GM13977 (cell line): Measurements from ENCODE around the gene CTIF.

ENCODE experiments used
- DNase-seq: peaks from one replicate; pipeline ENCODE4 v3.0.0; 2012; ENCODE audit warnings: low spot score
- CTCF ChIP-seq: IDR thresholded peaks from 2 replicates; pipeline ENCODE4 v1.5.1; 2012; ENCODE audit warnings: mild to moderate bottlenecking, control low read depth; ENCODE audit not compliant: insufficient read depth; ENCODE audit errors: extremely low read depth, missing control alignments
- in situ Hi-C: fragments of 300-500 bp; cut with MboI; formaldehyde crosslinking; loops from one replicate; pipeline ENCODE4 v1.12.0; 2022; ENCODE audit warnings: low sequenced_read_pairs, low pct_unique_long_range_greater_than_20kb, mixed read lengths, inconsistent platforms; ENCODE audit not compliant: unreplicated experiment

Gene CTIF

GRCh38 chr18:48828691-48829442 is 290.0 kb downstream of the CTIF start:
- TF ChIP-seq CTCF: no peak
- in situ Hi-C loops: no loop called here
- no peak for DNase-seq

GRCh38 chr18:48829443-48830149 is 290.8 kb downstream of the CTIF start:
- in situ Hi-C loops: no loop called here
- no peak for TF ChIP-seq CTCF
- no peak for DNase-seq

DNA sequence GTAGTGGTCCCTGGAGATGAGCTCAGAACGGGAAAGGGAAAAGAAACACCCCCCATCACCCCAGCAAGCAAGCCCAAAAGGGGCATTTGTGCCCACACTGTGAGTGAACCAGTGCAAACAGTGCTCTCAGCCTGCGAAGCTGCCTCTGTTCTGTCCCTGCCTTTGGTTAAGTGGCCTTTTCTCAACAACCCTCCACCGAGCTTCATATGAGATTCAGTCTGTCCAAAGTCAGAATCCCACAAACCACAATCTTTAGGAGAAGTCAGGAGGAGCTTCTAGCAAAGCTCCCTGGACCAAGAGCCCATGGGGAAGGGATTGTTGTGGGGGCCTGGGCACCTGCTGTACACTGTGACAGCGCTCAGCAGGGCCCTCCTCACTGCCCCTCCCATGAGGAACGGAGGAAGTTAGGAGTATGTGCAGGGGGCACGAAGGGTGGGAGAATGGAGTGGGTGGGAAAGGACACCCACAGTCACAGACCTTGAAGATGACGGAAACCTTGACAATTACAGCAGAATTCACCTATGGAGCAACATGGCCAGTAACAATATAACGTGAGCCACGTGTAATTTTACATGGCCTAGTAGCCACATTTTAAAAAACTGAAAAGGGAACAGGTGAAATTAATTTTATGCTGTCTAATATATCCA is 292.4 kb downstream of the CTIF start:
- in situ Hi-C loops: no loop called here
- no peak for DNase-seq
- no peak for TF ChIP-seq CTCF

GRCh38 chr18:48831802-48832201 is 293.0 kb downstream of the CTIF start:
- DNase-seq: no peak
- in situ Hi-C loops: no loop called here
- TF ChIP-seq CTCF: no peak

DNA sequence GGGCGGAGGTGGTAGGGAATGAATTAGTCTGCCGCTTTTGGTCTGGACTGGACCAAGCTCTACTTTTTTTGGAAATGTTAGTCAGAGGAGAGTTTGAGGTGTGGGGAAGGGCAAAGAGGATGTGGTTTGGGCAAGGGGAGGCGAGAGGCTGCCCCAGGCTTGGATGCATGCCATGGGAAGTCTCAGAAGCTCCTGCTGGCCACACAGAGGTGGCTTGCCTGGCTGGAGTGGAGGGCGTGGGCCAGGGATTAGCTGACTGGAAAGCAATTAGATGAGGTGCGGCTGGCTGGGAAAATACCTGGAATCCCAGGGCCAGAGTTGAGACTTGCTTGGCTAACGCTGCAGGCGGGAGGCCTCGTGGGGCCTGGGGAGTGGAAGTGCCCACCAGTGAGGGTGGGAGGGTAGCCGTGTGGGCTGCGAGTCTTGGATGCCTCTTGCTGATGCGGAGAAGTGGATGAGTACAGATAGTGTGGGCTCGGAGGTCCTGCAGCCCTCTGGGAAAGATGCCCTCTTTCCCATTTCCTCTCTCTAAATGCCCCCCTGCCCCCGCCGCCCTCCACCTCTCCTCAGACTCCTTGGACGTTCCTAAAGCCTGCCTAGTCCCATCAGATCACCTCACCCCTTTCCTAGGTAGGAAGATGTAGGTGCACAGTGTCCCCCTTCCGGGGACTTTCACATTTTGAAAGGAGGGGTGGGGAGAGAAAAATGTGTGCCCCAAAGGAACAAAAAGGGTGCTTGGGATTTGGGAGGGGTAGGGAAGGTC is 294.3 kb downstream of the CTIF start:
- DNase-seq: no peak
- in situ Hi-C loops: no loop called here
- no peak for TF ChIP-seq CTCF
